Choroid plexus epithelial cell (primary cell): ENCODE results near the gene TRAF2.
A peak's percentile ranks its signal among the peaks of the same experiment; 100 is the strongest.

Source experiments
- DNase-seq: peaks from one replicate; pipeline ENCODE4 v3.0.0-alpha.2; 2010; ENCODE audit warnings: low read depth
- H3K4me3 ChIP-seq: 2 replicates; pipeline ENCODE4 v1.5.1; 2011; ENCODE audit warnings: low read depth, mild to moderate bottlenecking, control low read depth, low read length, moderate library complexity
- CTCF ChIP-seq: conservative IDR thresholded peaks from 2 replicates; pipeline ENCODE4 v1.5.1; 2011; ENCODE audit warnings: low read depth, mild to moderate bottlenecking, control low read depth, inconsistent platforms, low read length, moderate library complexity

TRAF2 gene

GRCh38 chr9:136845465-136846260 lies 40.7 kb upstream of the TRAF2 start:
- no peak overlapping the region for H3K4me3 ChIP-seq
- no peak for TF ChIP-seq CTCF
- no peak for DNase-seq

- DNase-seq, result no peak
- no peak for TF ChIP-seq CTCF
- H3K4me3 ChIP-seq, result peak overlapping the region; percentile 30
These were observed 39.8 kb upstream of the TRAF2 start for GRCh38 chr9:136846376-136847087.

GRCh38 chr9:136847088-136847825 lies 39.1 kb upstream of the TRAF2 start:
- DNase-seq, result peak; percentile 72
- peak overlapping the region; percentile 91 for H3K4me3 ChIP-seq

DNA sequence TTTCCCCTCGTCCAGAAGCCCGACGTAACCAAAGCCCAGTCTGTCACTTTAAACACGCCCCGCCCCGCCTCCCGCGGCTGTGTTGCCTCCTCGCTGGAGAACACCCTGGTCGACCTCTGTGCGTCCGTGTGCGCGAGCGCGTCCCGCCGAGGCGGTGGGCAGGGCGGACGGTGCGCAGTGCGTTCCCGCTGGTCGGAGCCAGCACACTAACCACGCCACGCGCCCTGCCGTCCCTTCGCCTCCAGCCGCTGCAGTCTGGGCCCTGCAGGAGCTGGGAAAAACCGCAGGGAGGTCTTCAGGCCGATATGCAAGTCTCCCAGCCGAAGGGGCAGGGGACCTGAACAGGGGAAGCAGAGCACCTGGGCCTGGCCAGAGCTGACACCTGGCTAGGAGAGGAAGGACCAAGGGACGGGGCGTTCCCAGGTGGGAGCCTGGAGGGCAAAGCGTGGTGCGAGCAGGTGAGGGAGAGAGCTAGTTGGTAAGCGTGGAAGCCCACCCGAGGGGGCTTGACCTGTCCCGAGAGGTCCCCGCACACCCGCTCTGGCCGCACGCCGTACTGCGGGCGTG lies 38.4 kb upstream of the TRAF2 start:
- peak; percentile 90 for DNase-seq
- TF ChIP-seq CTCF, result no peak
- peak overlapping the region; percentile 91 for H3K4me3 ChIP-seq

More at GRCh38 chr9:136847088-136847825, 39.1 kb upstream of the TRAF2 start:
- TF ChIP-seq CTCF, result no peak

GRCh38 chr9:136848393-136849037 lies 37.8 kb upstream of the TRAF2 start:
- peak; percentile 54 for DNase-seq
- TF ChIP-seq CTCF, result no peak
- H3K4me3 ChIP-seq, result peak overlapping the region; percentile 91
